ENCODE results near the gene SLC22A15. TPM values are rescaled to one million over a fixed set of nuclear protein-coding genes. Genes with fewer than 3 reads are reported as not detected.

Gene SLC22A15
- total and polyA plus RNA-seq, 2 experiments from 2014 or later: 2.7 to 3.8 TPM

- Histone ChIP-seq H3K4me1 (ENCODE audit: insufficient read depth) (no peaks in the 10 kb centered on the region), H3K79me2 (replicated peaks; ENCODE audit: insufficient read depth) (no peaks in the 10 kb centered on the region), H4K20me1 (replicated peaks; ENCODE audit: insufficient read depth) (no peaks in the 10 kb centered on the region), H3K27me3 (ENCODE audit: insufficient read depth) (no peaks in the 10 kb centered on the region), H3K27ac (ENCODE audit: low read depth) (no peak overlapping the region), H3K9me2 (ENCODE audit: insufficient read depth) (0 out of 2 replicates have a peak, but pooled peaks cover 3% of the 10 kb centered on the region), H3F3A (replicated peaks; ENCODE audit: low read depth) (no peaks in the 10 kb centered on the region), H3K4me2 (no peak overlapping the region), H3K4me3 (no peak overlapping the region), H3K36me3 (ENCODE audit: insufficient read depth) (no peaks in the 10 kb centered on the region), H2AFZ (no peak overlapping the region)
- H3K36me3 Mint-ChIP-seq (ENCODE audit: low read depth): no peaks in the 10 kb centered on the region
- ATAC-seq (no peak), DNase-seq (ENCODE audit: low spot score) (no peak)
- TF ChIP-seq EZH2 (IDR thresholded peaks at IDR 0.05; ENCODE audit: low read depth, unreplicated experiment) (no peak), ZNF331 (CRISPR knock-in tag; IDR thresholded peaks at IDR 0.05; ENCODE audit: low read depth) (no peak), POLR2AphosphoS5 (IDR thresholded peaks at IDR 0.05; ENCODE audit: low read depth) (no peak), ZNF114 (CRISPR knock-in tag; IDR thresholded peaks at IDR 0.05) (no peak), CREB1 (CRISPR knock-in tag; IDR thresholded peaks at IDR 0.05; ENCODE audit: low read depth) (no peak), CTCF (conservative IDR thresholded peaks at IDR 0.05; ENCODE audit: low read depth in 2 of 2) (no peak), NANOG (IDR thresholded peaks at IDR 0.05; ENCODE audit: borderline replicate concordance) (no peak), STAT1 (IDR thresholded peaks at IDR 0.05; ENCODE audit: unreplicated experiment) (no peak), EZH2phosphoT487 (IDR thresholded peaks at IDR 0.05; ENCODE audit: unreplicated experiment) (no peak), JUNB (IDR thresholded peaks at IDR 0.05; ENCODE audit: unreplicated experiment) (no peak)
- TF ChIP-seq, protein P1, sequence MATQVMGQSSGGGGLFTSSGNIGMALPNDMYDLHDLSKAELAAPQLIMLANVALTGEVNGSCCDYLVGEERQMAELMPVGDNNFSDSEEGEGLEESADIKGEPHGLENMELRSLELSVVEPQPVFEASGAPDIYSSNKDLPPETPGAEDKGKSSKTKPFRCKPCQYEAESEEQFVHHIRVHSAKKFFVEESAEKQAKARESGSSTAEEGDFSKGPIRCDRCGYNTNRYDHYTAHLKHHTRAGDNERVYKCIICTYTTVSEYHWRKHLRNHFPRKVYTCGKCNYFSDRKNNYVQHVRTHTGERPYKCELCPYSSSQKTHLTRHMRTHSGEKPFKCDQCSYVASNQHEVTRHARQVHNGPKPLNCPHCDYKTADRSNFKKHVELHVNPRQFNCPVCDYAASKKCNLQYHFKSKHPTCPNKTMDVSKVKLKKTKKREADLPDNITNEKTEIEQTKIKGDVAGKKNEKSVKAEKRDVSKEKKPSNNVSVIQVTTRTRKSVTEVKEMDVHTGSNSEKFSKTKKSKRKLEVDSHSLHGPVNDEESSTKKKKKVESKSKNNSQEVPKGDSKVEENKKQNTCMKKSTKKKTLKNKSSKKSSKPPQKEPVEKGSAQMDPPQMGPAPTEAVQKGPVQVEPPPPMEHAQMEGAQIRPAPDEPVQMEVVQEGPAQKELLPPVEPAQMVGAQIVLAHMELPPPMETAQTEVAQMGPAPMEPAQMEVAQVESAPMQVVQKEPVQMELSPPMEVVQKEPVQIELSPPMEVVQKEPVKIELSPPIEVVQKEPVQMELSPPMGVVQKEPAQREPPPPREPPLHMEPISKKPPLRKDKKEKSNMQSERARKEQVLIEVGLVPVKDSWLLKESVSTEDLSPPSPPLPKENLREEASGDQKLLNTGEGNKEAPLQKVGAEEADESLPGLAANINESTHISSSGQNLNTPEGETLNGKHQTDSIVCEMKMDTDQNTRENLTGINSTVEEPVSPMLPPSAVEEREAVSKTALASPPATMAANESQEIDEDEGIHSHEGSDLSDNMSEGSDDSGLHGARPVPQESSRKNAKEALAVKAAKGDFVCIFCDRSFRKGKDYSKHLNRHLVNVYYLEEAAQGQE (IDR thresholded peaks at IDR 0.05; ENCODE audit: unreplicated experiment): no peak
- TF ChIP-seq, protein P2, sequence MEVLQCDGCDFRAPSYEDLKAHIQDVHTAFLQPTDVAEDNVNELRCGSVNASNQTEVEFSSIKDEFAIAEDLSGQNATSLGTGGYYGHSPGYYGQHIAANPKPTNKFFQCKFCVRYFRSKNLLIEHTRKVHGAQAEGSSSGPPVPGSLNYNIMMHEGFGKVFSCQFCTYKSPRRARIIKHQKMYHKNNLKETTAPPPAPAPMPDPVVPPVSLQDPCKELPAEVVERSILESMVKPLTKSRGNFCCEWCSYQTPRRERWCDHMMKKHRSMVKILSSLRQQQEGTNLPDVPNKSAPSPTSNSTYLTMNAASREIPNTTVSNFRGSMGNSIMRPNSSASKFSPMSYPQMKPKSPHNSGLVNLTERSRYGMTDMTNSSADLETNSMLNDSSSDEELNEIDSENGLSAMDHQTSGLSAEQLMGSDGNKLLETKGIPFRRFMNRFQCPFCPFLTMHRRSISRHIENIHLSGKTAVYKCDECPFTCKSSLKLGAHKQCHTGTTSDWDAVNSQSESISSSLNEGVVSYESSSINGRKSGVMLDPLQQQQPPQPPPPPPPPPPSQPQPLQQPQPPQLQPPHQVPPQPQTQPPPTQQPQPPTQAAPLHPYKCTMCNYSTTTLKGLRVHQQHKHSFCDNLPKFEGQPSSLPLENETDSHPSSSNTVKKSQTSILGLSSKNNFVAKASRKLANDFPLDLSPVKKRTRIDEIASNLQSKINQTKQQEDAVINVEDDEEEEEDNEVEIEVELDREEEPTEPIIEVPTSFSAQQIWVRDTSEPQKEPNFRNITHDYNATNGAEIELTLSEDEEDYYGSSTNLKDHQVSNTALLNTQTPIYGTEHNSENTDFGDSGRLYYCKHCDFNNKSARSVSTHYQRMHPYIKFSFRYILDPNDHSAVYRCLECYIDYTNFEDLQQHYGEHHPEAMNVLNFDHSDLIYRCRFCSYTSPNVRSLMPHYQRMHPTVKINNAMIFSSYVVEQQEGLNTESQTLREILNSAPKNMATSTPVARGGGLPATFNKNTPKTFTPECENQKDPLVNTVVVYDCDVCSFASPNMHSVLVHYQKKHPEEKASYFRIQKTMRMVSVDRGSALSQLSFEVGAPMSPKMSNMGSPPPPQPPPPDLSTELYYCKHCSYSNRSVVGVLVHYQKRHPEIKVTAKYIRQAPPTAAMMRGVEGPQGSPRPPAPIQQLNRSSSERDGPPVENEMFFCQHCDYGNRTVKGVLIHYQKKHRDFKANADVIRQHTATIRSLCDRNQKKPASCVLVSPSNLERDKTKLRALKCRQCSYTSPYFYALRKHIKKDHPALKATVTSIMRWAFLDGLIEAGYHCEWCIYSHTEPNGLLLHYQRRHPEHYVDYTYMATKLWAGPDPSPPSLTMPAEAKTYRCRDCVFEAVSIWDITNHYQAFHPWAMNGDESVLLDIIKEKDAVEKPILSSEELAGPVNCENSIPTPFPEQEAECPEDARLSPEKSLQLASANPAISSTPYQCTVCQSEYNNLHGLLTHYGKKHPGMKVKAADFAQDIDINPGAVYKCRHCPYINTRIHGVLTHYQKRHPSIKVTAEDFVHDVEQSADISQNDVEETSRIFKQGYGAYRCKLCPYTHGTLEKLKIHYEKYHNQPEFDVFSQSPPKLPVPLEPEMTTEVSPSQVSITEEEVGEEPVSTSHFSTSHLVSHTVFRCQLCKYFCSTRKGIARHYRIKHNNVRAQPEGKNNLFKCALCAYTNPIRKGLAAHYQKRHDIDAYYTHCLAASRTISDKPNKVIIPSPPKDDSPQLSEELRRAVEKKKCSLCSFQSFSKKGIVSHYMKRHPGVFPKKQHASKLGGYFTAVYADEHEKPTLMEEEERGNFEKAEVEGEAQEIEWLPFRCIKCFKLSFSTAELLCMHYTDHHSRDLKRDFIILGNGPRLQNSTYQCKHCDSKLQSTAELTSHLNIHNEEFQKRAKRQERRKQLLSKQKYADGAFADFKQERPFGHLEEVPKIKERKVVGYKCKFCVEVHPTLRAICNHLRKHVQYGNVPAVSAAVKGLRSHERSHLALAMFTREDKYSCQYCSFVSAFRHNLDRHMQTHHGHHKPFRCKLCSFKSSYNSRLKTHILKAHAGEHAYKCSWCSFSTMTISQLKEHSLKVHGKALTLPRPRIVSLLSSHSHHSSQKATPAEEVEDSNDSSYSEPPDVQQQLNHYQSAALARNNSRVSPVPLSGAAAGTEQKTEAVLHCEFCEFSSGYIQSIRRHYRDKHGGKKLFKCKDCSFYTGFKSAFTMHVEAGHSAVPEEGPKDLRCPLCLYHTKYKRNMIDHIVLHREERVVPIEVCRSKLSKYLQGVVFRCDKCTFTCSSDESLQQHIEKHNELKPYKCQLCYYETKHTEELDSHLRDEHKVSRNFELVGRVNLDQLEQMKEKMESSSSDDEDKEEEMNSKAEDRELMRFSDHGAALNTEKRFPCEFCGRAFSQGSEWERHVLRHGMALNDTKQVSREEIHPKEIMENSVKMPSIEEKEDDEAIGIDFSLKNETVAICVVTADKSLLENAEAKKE (CRISPR knock-in tag; IDR thresholded peaks at IDR 0.05): no peak
- TF ChIP-seq, protein P3, sequence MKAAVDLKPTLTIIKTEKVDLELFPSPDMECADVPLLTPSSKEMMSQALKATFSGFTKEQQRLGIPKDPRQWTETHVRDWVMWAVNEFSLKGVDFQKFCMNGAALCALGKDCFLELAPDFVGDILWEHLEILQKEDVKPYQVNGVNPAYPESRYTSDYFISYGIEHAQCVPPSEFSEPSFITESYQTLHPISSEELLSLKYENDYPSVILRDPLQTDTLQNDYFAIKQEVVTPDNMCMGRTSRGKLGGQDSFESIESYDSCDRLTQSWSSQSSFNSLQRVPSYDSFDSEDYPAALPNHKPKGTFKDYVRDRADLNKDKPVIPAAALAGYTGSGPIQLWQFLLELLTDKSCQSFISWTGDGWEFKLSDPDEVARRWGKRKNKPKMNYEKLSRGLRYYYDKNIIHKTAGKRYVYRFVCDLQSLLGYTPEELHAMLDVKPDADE (IDR thresholded peaks at IDR 0.05): no peak
- no peaks in the 10 kb centered on the region for H3K4me1 Mint-ChIP-seq
- no peaks in the 10 kb centered on the region for H3K9me3 Mint-ChIP-seq
- no peak overlapping the region for H3K27ac Mint-ChIP-seq
- H3K4me3 Mint-ChIP-seq: no peak overlapping the region
- peaks cover 2% of the 10 kb centered on the region for H3K27me3 Mint-ChIP-seq (ENCODE audit: insufficient read depth, low read depth, poor library complexity)
Observed at GRCh38 chr1:116104667-116105066, 128.4 kb downstream of the SLC22A15 start.

Data from GM23338 (cell line).